Karpas-422 (cell line): ENCODE measurements around the gene GDF10. TPM values are rescaled to one million over a fixed set of nuclear protein-coding genes. Genes with fewer than 3 reads are reported as not detected.

Source experiments
- DNase-seq: peaks from one replicate; pipeline ENCODE4 v3.0.0-alpha.2; 2015
- H2AFZ ChIP-seq: fragments of 200-600 bp; sonication (generic); 2 replicates; pipeline ENCODE4 v1.6.1; 2014; ENCODE audit warnings: antibody characterized with exemption, low read length, mixed read lengths
- H3K27ac ChIP-seq: fragments of 200-600 bp; sonication (generic); 2 replicates; pipeline ENCODE4 v1.5.1; 2014; ENCODE audit warnings: mild to moderate bottlenecking, low read length, moderate library complexity
- H3K27me3 ChIP-seq: fragments of 200-600 bp; sonication (generic); 2 replicates; pipeline ENCODE4 v1.6.1; 2014; ENCODE audit warnings: low read length, mixed read lengths
- H3K36me3 ChIP-seq: fragments of 200-600 bp; sonication (generic); 2 replicates; pipeline ENCODE4 v1.6.1; 2014; ENCODE audit warnings: low read length, mixed read lengths; ENCODE audit not compliant: insufficient read depth
- H3K4me1 ChIP-seq: fragments of 200-600 bp; sonication (generic); 2 replicates; pipeline ENCODE4 v1.6.1; 2014; ENCODE audit warnings: mild to moderate bottlenecking, low read length, mixed read lengths
- H3K4me2 ChIP-seq: fragments of 200-600 bp; sonication (generic); 2 replicates; pipeline ENCODE4 v1.6.1; 2014; ENCODE audit warnings: low read length, low read depth, mild to moderate bottlenecking; ENCODE audit not compliant: poor library complexity, severe bottlenecking
- H3K4me3 ChIP-seq: fragments of 200-600 bp; sonication (generic); 2 replicates; pipeline ENCODE4 v1.5.1; 2014; ENCODE audit warnings: mild to moderate bottlenecking, antibody characterized with exemption, low read length, mixed read lengths
- H3K79me2 ChIP-seq: fragments of 200-600 bp; sonication (generic); 2 replicates; pipeline ENCODE4 v1.6.1; 2014; ENCODE audit warnings: mild to moderate bottlenecking, low read length, mixed read lengths
- H3K9ac ChIP-seq: fragments of 200-600 bp; sonication (generic); 2 replicates; pipeline ENCODE4 v1.6.0; 2014; ENCODE audit warnings: low read length
- H3K9me2 ChIP-seq: fragments of 200-600 bp; sonication (generic), shearing (Covaris generic); replicated peaks from 2 replicates; pipeline ENCODE4 v1.6.0; 2014; ENCODE audit warnings: mild to moderate bottlenecking, low read length, moderate library complexity; ENCODE audit not compliant: insufficient read depth
- H3K9me3 ChIP-seq: fragments of 300-700, 200-600 bp; sonication (generic); 2 replicates; pipeline ENCODE4 v1.6.1; 2014; ENCODE audit warnings: low read length, mixed read lengths
- H4K20me1 ChIP-seq: fragments of 200-600 bp; sonication (generic); 2 replicates; pipeline ENCODE4 v1.6.1; 2014; ENCODE audit warnings: mild to moderate bottlenecking, antibody characterized with exemption, low read length, low read depth; ENCODE audit not compliant: insufficient read depth
- total RNA-seq: library from RNA; depleted of rRNA; stranded (reverse); fragments of >200 nt; shearing (Covaris generic); gene quantifications from 2 replicates; pipeline ENCODE4 v1.2.3, GENCODE V29; 2014; ENCODE audit warnings: low replicate concordance; rRNA removed

The GDF10 gene
- total RNA-seq = not detected in 2 replicates

DNA sequence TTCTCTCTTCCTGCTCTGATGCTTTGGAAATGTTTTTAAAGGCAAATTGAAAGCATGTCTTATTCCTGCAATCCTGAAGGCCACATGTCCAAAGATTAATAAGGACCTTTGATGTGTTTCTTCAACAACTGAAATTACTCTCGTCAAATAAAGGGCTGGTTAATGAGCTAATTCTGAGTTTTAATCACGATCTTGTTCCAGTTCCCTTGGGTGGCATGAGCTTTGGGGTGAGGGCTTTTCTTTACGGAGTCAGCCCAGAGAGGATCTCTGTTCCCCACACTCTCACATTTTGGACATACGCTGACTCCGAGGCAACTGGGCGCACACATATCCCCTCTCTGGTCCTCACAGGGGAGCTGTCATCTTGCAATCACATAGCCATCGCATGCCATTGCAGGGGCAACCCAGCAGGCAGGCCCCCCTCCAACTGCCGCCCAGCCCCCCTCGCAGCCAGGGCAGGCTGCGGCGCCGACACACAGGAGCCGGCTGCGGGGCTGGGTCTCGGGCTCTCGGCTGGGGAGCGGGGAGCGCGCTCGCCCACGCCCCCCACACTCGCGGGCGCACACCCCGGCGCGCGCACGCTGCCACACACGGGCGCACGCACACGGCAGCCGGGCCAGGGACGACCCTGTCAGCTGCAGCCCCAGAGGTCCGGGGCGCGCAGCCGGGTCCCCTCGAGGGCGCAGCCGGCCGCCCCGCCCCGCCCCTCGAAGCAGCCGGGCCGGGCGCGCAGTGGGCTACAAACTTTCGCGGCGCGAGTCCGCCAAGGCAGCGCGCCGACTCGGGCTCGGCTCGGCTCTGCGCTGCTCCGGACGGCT, at the start of gene GDF10:
GDF10 (plus strand) TSS at position 587 of the 818 bp plus-strand sequence. CDS start 455 bp downstream, outside the sequence.
- H4K20me1 ChIP-seq = no peaks in the 10 kb centered on the region
- H3K4me2 ChIP-seq = no peak within 1 kb of the TSS
- H2AFZ ChIP-seq = no peak within 1 kb of the TSS
- H3K4me1 ChIP-seq = no peaks in the 10 kb centered on the region
- H3K27ac ChIP-seq = no peak within 1 kb of the TSS
- no peaks in the 10 kb centered on the region for H3K27me3 ChIP-seq
- no peak within 1 kb of the TSS for H3K4me3 ChIP-seq
- no peak within 1 kb of the TSS for H3K9ac ChIP-seq
- no peaks in the 10 kb centered on the region for H3K9me3 ChIP-seq
- no peaks in the 10 kb centered on the region for H3K79me2 ChIP-seq
- no peaks in the 10 kb centered on the region for H3K9me2 ChIP-seq
- no peaks in the 10 kb centered on the region for H3K36me3 ChIP-seq
- DNase-seq = no peak

DNA sequence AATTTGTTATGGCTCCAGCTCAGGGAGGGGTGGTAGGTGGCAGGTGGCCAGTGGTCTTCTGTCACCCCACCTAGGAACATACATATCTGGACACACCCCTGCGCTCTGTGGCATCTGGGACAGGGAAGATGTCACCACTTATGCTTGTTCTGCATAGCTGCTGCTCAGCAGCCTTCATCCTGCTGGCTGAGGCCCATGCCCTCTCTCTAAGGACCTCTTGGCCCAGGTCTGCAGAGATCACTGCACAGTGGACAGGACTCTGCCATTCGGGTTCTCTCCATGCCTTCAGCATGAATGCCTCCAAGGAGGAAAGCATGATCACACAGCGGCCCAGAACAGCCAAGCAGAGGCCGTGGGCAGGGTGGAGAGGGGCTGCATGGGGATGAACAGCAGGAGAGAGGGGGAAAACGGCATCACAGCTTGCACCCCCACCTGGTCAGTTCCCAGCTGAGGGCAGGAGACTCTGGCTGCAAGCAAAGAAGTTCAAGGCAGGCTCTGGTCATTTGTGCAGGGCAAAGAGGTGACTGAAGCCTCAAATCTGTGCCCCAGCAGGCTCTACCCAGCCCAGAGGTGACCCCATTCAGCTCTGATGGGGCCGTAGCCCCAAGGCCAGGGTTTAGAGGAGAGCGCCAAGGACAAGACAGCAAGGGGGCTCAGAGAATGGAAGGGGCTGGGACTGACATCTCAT, 47.8 kb upstream of the GDF10 start:
- Histone ChIP-seq H3K79me2 (no peaks in the 10 kb centered on the region), H3K9ac (no peak overlapping the region), H4K20me1 (no peaks in the 10 kb centered on the region), H3K4me2 (no peak overlapping the region), H3K4me3 (no peak overlapping the region), H3K4me1 (peaks cover 7% of the 10 kb centered on the region; the same call in 1 of the 2 replicates), H3K9me3 (no peaks in the 10 kb centered on the region), H3K27ac (no peak overlapping the region), H2AFZ (no peak overlapping the region), H3K36me3 (no peaks in the 10 kb centered on the region), H3K9me2 (no peaks in the 10 kb centered on the region), H3K27me3 (no peaks in the 10 kb centered on the region)
- DNase-seq = no peak

DNA sequence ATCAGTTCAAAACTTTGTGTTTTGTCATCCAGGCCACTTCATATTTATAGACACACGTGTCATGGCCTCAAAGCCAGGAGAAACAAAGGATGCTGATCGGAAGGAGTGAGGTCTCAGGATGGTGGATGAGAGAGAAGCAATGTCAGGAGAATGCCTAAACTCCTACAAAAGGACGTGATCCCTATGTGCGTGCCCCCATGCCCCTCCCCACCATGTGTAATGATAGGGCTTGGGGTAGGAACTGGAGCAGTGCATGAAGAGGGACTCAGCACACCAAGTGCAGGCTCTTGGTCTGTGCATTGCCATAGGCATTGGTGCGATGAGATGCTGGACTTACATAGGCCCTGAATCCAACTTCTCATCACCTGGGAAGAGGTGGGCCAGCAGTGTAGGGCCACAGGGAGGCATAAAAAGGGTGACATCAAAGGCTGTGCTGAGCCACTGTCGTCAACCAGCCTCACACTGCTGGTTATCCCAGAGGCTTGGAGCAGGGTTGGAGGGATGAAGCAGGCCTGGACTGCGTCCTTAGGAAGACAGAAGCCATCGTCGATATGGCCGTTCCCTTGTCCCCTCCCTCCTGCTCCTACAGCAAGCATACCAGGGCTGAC, 46.9 kb upstream of the GDF10 start:
- no peak for DNase-seq
- peaks cover 7% of the 10 kb centered on the region; the same call in 1 of the 2 replicates for H3K4me1 ChIP-seq

GRCh38 chr10:47253651-47254375, 46.2 kb upstream of the GDF10 start:
- H3K27ac ChIP-seq = no peak overlapping the region
- H3K79me2 ChIP-seq = no peaks in the 10 kb centered on the region
- H2AFZ ChIP-seq = no peak overlapping the region
- DNase-seq = no peak
- H3K9me2 ChIP-seq = no peaks in the 10 kb centered on the region
- H4K20me1 ChIP-seq = no peaks in the 10 kb centered on the region
- H3K4me1 ChIP-seq = peaks cover 7% of the 10 kb centered on the region; the same call in 1 of the 2 replicates
- H3K9me3 ChIP-seq = no peaks in the 10 kb centered on the region
- no peaks in the 10 kb centered on the region for H3K27me3 ChIP-seq
- H3K36me3 ChIP-seq = no peaks in the 10 kb centered on the region
- no peak overlapping the region for H3K9ac ChIP-seq
- H3K4me2 ChIP-seq = no peak overlapping the region
- no peak overlapping the region for H3K4me3 ChIP-seq

More for the DNA sequence above, 46.9 kb upstream of the GDF10 start:
- H3K9ac ChIP-seq = no peak overlapping the region
- H3K4me3 ChIP-seq = no peak overlapping the region
- H3K27ac ChIP-seq = no peak overlapping the region
- no peak overlapping the region for H2AFZ ChIP-seq
- H3K9me2 ChIP-seq = no peaks in the 10 kb centered on the region
- H3K9me3 ChIP-seq = no peaks in the 10 kb centered on the region
- no peaks in the 10 kb centered on the region for H4K20me1 ChIP-seq
- H3K27me3 ChIP-seq = no peaks in the 10 kb centered on the region
- H3K4me2 ChIP-seq = no peak overlapping the region
- H3K36me3 ChIP-seq = no peaks in the 10 kb centered on the region
- H3K79me2 ChIP-seq = no peaks in the 10 kb centered on the region

DNA sequence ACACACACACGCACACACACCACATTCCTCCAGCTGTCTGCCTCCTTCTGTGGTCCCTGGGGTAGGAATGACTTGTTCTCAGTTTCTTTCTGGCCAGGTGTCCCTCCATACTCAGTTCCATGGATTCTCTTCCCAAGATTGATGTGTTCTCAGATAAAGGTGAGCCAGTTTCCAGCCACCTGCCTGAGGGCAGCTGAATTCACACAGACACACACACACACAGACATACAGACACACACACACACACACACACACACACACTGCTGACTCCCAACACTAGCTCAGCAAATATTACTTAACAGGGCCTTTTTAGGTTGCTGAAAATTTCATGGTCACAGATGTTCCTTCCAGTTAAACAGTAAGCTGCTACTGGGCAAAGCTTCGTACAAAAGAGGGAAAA, 45.4 kb upstream of the GDF10 start:
- Histone ChIP-seq H3K27ac (no peak overlapping the region), H3K27me3 (no peaks in the 10 kb centered on the region), H3K9me3 (no peaks in the 10 kb centered on the region), H4K20me1 (no peaks in the 10 kb centered on the region), H3K4me3 (no peak overlapping the region), H2AFZ (no peak overlapping the region), H3K4me1 (peaks cover 7% of the 10 kb centered on the region; the same call in 1 of the 2 replicates), H3K79me2 (no peaks in the 10 kb centered on the region), H3K36me3 (no peaks in the 10 kb centered on the region), H3K9ac (no peak overlapping the region), H3K9me2 (no peaks in the 10 kb centered on the region), H3K4me2 (no peak overlapping the region)
- DNase-seq = no peak

DNA sequence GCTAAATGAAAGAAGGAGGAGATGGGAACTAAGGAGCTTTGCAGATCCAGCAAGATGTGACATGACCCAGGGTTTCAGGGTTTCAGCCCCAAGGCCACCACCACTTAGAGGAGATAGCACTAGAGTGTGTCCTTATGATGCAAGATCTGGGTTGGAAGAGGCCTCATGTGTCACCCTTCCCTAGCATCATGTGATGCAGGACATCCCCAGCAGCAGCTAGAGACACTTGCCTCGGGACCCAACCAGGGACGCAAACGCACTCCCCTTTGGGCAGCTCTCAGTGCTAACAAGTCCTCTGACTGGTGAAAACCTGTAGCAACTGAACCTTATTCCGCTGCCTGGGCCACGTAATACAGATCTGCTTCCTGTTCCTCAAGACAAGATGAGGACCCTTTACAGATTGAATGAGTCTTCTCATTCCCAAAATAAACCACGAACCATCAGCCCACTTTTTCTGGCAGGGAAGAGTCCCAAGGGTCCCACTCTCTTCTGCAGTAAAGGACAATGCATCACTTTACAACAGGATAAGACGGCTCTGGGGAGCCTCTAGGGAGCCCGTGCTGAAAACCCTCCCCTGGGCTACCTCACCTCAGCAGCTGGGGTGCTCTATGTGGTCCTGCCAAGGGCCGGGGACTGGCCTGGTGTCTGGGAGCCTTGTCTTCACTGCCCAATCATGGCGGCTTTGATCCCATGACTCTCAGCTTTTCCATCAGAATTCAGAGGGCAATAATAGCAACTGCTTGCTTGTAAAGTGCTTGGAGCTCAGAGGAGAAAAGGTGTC, 44.8 kb upstream of the GDF10 start:
- Histone ChIP-seq H3K9me3 (no peaks in the 10 kb centered on the region), H3K4me3 (no peak overlapping the region), H3K4me2 (no peak overlapping the region), H3K9me2 (no peaks in the 10 kb centered on the region), H3K4me1 (peaks cover 7% of the 10 kb centered on the region; the same call in 1 of the 2 replicates), H4K20me1 (no peaks in the 10 kb centered on the region), H3K27me3 (no peaks in the 10 kb centered on the region), H3K79me2 (no peaks in the 10 kb centered on the region), H3K27ac (no peak overlapping the region), H2AFZ (no peak overlapping the region), H3K9ac (no peak overlapping the region), H3K36me3 (no peaks in the 10 kb centered on the region)
- no peak for DNase-seq

- Histone ChIP-seq H3K4me3 (no peak overlapping the region), H3K27ac (no peak overlapping the region), H3K27me3 (no peaks in the 10 kb centered on the region), H3K4me2 (no peak overlapping the region), H3K9ac (no peak overlapping the region), H3K79me2 (no peaks in the 10 kb centered on the region), H3K4me1 (peaks cover 7% of the 10 kb centered on the region; the same call in 1 of the 2 replicates), H4K20me1 (no peaks in the 10 kb centered on the region), H2AFZ (no peak overlapping the region), H3K9me2 (no peaks in the 10 kb centered on the region), H3K36me3 (no peaks in the 10 kb centered on the region), H3K9me3 (no peaks in the 10 kb centered on the region)
- DNase-seq = no peak
These were observed 44.1 kb upstream of the GDF10 start for GRCh38 chr10:47255866-47256265.
